Hematopoietic multipotent progenitor cell (in vitro differentiated cells): Measurements from ENCODE around the gene FARP1. TPM values are rescaled to one million over a fixed set of nuclear protein-coding genes. Genes with fewer than 3 reads are reported as not detected.

ENCODE experiments used
- DNase-seq, 3 donors: peaks; one replicate each; pipeline ENCODE4 v3.0.0-alpha.2; 2011 to 2015; ENCODE audit warnings: low read depth in 2 of 3, low spot score in 2 of 3
- total RNA-seq: library from RNA; depleted of rRNA; stranded (reverse); fragments of >200 nt; gene quantifications from one replicate; pipeline ENCODE4 v1.2.3, GENCODE V29; 2012

Gene FARP1
- total RNA-seq, 1 donor, result 0.27 TPM

GRCh38 chr13:98301721-98302120 is 158.8 kb downstream of the FARP1 start:
- DNase-seq, result no peak

- DNase-seq, result no peak
Measured at GRCh38 chr13:98303858-98304257, 161.0 kb downstream of the FARP1 start.

- DNase-seq, result no peak
Measured at GRCh38 chr13:98305670-98306069, 162.8 kb downstream of the FARP1 start.

GRCh38 chr13:98307463-98308085 is 164.7 kb downstream of the FARP1 start:
- DNase-seq, result no peak

GRCh38 chr13:98308086-98308911 is 165.4 kb downstream of the FARP1 start:
- no peak for DNase-seq

GRCh38 chr13:98309569-98310335 is 166.9 kb downstream of the FARP1 start:
- DNase-seq, result no peak

GRCh38 chr13:98310485-98311199 is 167.7 kb downstream of the FARP1 start:
- DNase-seq, result no peak

- no peak for DNase-seq
Measured at GRCh38 chr13:98311200-98311548, 168.3 kb downstream of the FARP1 start.

GRCh38 chr13:98312606-98313005 is 169.7 kb downstream of the FARP1 start:
- no peak for DNase-seq

- no peak for DNase-seq
Measured at GRCh38 chr13:98313023-98313921, 170.4 kb downstream of the FARP1 start.

GRCh38 chr13:98313922-98314292 is 171.0 kb downstream of the FARP1 start:
- no peak for DNase-seq

GRCh38 chr13:98315466-98315865 is 172.6 kb downstream of the FARP1 start:
- no peak for DNase-seq

- no peak for DNase-seq
Measured at GRCh38 chr13:98315902-98316301, 173.0 kb downstream of the FARP1 start.

GRCh38 chr13:98317573-98318171 is 174.8 kb downstream of the FARP1 start:
- DNase-seq, result no peak

- no peak for DNase-seq
Measured at GRCh38 chr13:98318263-98318878, 175.5 kb downstream of the FARP1 start.

- DNase-seq, result no peak
Measured at GRCh38 chr13:98320561-98321105, 177.7 kb downstream of the FARP1 start.

GRCh38 chr13:98321395-98321794 is 178.5 kb downstream of the FARP1 start:
- DNase-seq, result no peak

GRCh38 chr13:98322091-98322718 is 179.3 kb downstream of the FARP1 start:
- DNase-seq, result no peak
